ENCODE data around the gene SLC27A6.
"Not testable (repeated sequence)": the region's sequence is repeated elsewhere in the genome, so short reads cannot be mapped to it uniquely, and the experiment has no call there.

SLC27A6 gene

DNA sequence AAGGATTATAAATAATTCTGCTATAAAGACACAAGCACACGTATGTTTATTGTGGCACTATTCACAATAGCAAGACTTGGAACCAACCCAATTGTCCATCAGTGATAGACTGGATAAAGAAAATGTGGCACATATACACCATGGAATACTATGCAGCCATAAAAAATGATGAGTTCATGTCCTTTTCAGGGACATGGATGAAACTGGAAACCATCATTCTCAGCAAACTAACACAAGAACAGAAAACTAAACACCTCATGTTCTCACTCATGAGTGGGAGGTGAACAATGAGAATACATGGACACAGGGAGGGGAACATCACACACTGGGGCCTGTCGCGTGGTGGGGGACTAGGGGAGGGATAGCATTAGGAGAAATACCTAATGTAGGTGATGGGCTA is 71.0 kb downstream of the SLC27A6 start:
- not testable (repeated sequence) for H3K4me2 ChIP-seq (ENCODE audit: low read length, poor library complexity, severe bottlenecking); H3K4me1 ChIP-seq (ENCODE audit: control insufficient read depth, insufficient read depth, low read depth, low read length); H3K9ac ChIP-seq (ENCODE audit: low read length); H3K4me3 ChIP-seq (ENCODE audit: insufficient read depth in 1 of 2, low read depth in 1 of 2, low read length in 2 of 2); H2AK5ac ChIP-seq (ENCODE audit: low read length, severe bottlenecking); H3K4ac ChIP-seq (ENCODE audit: low read depth in 1 of 2, low read length in 2 of 2); H4K91ac ChIP-seq (ENCODE audit: low read length); H2BK15ac ChIP-seq (ENCODE audit: low read depth, poor library complexity, severe bottlenecking); H3K23ac ChIP-seq (ENCODE audit: low read length in 2 of 2); H2BK120ac ChIP-seq (ENCODE audit: low read depth, low read length); H3K27ac ChIP-seq (ENCODE audit: low read length, poor library complexity, severe bottlenecking); H4K8ac ChIP-seq (ENCODE audit: low read length); H2AFZ ChIP-seq (ENCODE audit: low read depth, low read length); H3K18ac ChIP-seq (ENCODE audit: low read depth in 1 of 2, low read length in 2 of 2); DNase-seq; H3K36me3 ChIP-seq (ENCODE audit: control insufficient read depth in 1 of 2, insufficient read depth in 2 of 2, low read depth in 1 of 2, low read length in 2 of 2); H3K9me3 ChIP-seq (ENCODE audit: control insufficient read depth, low read length); H3K14ac ChIP-seq (ENCODE audit: low read length in 2 of 2); H2BK12ac ChIP-seq (ENCODE audit: low read length in 2 of 2); H3K79me1 ChIP-seq (replicated peaks; ENCODE audit: low read length, poor library complexity, severe bottlenecking); H3K27me3 ChIP-seq (ENCODE audit: control insufficient read depth in 1 of 2, insufficient read depth in 1 of 2, low read length in 2 of 2); H2BK5ac ChIP-seq (ENCODE audit: low read depth, low read length, poor library complexity, severe bottlenecking)
- WGBS = 89% methylated on average over 2 of the region's 3 CpGs

DNA sequence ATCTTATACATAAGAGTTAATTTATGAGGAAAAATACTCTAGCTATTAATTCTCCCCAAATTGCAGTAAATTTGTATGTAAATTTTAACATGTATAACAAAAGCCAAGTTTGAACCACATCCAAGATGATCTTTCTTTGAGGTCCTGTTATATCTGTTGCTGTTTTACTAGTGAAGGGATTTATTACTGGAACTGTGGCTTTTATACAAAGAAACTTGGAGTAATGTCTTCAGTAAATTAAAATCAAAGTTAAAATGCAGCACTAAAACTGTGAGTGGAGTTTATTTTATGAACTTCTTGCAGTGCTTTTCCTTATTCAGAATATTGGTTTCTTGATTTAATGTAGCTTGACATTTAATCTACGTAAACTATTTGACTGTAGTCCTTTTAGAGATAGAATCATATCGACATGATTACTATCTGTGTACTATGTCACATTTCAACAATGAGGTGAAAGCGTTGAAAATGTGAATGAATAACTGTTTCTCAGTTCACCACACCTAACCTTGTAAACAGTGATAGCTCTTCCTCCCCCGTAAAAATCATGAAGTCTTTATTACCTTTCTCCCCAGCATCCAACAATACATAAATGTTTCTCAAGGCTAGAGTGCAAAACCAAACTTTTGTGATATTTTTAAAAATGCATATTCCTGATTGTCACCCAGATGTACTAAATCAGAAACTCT is 76.1 kb downstream of the SLC27A6 start:
- no peaks in the 10 kb centered on the region for H3K79me1 ChIP-seq (replicated peaks; ENCODE audit: low read length, poor library complexity, severe bottlenecking)
- no peaks in the 10 kb centered on the region for H3K4me1 ChIP-seq (ENCODE audit: control insufficient read depth, insufficient read depth, low read depth, low read length)
- no peak overlapping the region for H3K4me2 ChIP-seq (ENCODE audit: low read length, poor library complexity, severe bottlenecking)
- no peak overlapping the region for H2BK120ac ChIP-seq (ENCODE audit: low read depth, low read length)
- H3K4me3 ChIP-seq (ENCODE audit: insufficient read depth in 1 of 2, low read depth in 1 of 2, low read length in 2 of 2) = no peak overlapping the region
- no peak overlapping the region for H3K23ac ChIP-seq (ENCODE audit: low read length in 2 of 2)
- no peak overlapping the region for H3K9ac ChIP-seq (ENCODE audit: low read length)
- H2BK5ac ChIP-seq (ENCODE audit: low read depth, low read length, poor library complexity, severe bottlenecking) = no peak overlapping the region
- H3K27me3 ChIP-seq (ENCODE audit: control insufficient read depth in 1 of 2, insufficient read depth in 1 of 2, low read length in 2 of 2) = no peaks in the 10 kb centered on the region
- H4K8ac ChIP-seq (ENCODE audit: low read length) = no peak overlapping the region
- peaks cover 27% of the 10 kb centered on the region for H3K9me3 ChIP-seq (ENCODE audit: control insufficient read depth, low read length)
- no peak overlapping the region for H2BK12ac ChIP-seq (ENCODE audit: low read length in 2 of 2)
- H2AFZ ChIP-seq (ENCODE audit: low read depth, low read length) = no peak overlapping the region
- H2BK15ac ChIP-seq (ENCODE audit: low read depth, poor library complexity, severe bottlenecking) = no peak overlapping the region
- no peak overlapping the region for H4K91ac ChIP-seq (ENCODE audit: low read length)
- H2AK5ac ChIP-seq (ENCODE audit: low read length, severe bottlenecking) = no peak overlapping the region
- no peaks in the 10 kb centered on the region for H3K36me3 ChIP-seq (ENCODE audit: control insufficient read depth in 1 of 2, insufficient read depth in 2 of 2, low read depth in 1 of 2, low read length in 2 of 2)
- H3K27ac ChIP-seq (ENCODE audit: low read length, poor library complexity, severe bottlenecking) = no peak overlapping the region
- H3K18ac ChIP-seq (ENCODE audit: low read depth in 1 of 2, low read length in 2 of 2) = no peak overlapping the region
- DNase-seq = no peak
- H3K14ac ChIP-seq (ENCODE audit: low read length in 2 of 2) = no peak overlapping the region
- no peak overlapping the region for H3K4ac ChIP-seq (ENCODE audit: low read depth in 1 of 2, low read length in 2 of 2)
- 77% methylated on average over 2 of the region's 4 CpGs for WGBS

DNA sequence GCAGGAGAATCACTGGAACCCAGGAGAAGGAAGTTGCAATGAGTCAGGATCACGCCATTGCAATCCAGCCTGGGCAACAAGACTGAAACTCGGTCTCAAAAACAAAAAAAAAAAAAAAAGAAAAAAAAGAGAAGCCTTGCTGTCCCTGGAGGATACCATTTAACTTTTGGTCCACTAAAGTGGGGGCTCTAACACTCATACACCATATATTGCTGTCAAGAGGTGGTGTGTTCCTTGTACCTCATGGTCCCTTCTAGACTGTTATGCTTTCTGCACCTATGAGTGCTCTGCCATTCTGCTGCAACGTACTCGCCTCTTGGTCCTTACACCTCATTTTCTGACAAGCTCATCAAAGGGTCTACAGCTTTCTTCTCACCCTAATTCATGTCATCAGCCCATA is 77.0 kb downstream of the SLC27A6 start:
- H3K23ac ChIP-seq (ENCODE audit: low read length in 2 of 2) = no peak overlapping the region
- no peak overlapping the region for H3K14ac ChIP-seq (ENCODE audit: low read length in 2 of 2)
- H3K4me3 ChIP-seq (ENCODE audit: insufficient read depth in 1 of 2, low read depth in 1 of 2, low read length in 2 of 2) = no peak overlapping the region
- no peaks in the 10 kb centered on the region for H3K36me3 ChIP-seq (ENCODE audit: control insufficient read depth in 1 of 2, insufficient read depth in 2 of 2, low read depth in 1 of 2, low read length in 2 of 2)
- H2AK5ac ChIP-seq (ENCODE audit: low read length, severe bottlenecking) = no peak overlapping the region
- H2AFZ ChIP-seq (ENCODE audit: low read depth, low read length) = no peak overlapping the region
- 99% methylated on average over 2 of the region's 4 CpGs for WGBS
- DNase-seq = no peak
- H2BK15ac ChIP-seq (ENCODE audit: low read depth, poor library complexity, severe bottlenecking) = no peak overlapping the region
- H3K4me2 ChIP-seq (ENCODE audit: low read length, poor library complexity, severe bottlenecking) = no peak overlapping the region
- H2BK120ac ChIP-seq (ENCODE audit: low read depth, low read length) = no peak overlapping the region
- no peak overlapping the region for H4K8ac ChIP-seq (ENCODE audit: low read length)
- H3K27ac ChIP-seq (ENCODE audit: low read length, poor library complexity, severe bottlenecking) = no peak overlapping the region
- no peak overlapping the region for H3K9ac ChIP-seq (ENCODE audit: low read length)
- H2BK12ac ChIP-seq (ENCODE audit: low read length in 2 of 2) = no peak overlapping the region
- H2BK5ac ChIP-seq (ENCODE audit: low read depth, low read length, poor library complexity, severe bottlenecking) = no peak overlapping the region
- no peaks in the 10 kb centered on the region for H3K4me1 ChIP-seq (ENCODE audit: control insufficient read depth, insufficient read depth, low read depth, low read length)
- no peaks in the 10 kb centered on the region for H3K27me3 ChIP-seq (ENCODE audit: control insufficient read depth in 1 of 2, insufficient read depth in 1 of 2, low read length in 2 of 2)
- no peak overlapping the region for H3K18ac ChIP-seq (ENCODE audit: low read depth in 1 of 2, low read length in 2 of 2)
- H3K79me1 ChIP-seq (replicated peaks; ENCODE audit: low read length, poor library complexity, severe bottlenecking) = no peaks in the 10 kb centered on the region
- H3K4ac ChIP-seq (ENCODE audit: low read depth in 1 of 2, low read length in 2 of 2) = no peak overlapping the region
- H4K91ac ChIP-seq (ENCODE audit: low read length) = no peak overlapping the region
- H3K9me3 ChIP-seq (ENCODE audit: control insufficient read depth, low read length) = peaks cover 27% of the 10 kb centered on the region

DNA sequence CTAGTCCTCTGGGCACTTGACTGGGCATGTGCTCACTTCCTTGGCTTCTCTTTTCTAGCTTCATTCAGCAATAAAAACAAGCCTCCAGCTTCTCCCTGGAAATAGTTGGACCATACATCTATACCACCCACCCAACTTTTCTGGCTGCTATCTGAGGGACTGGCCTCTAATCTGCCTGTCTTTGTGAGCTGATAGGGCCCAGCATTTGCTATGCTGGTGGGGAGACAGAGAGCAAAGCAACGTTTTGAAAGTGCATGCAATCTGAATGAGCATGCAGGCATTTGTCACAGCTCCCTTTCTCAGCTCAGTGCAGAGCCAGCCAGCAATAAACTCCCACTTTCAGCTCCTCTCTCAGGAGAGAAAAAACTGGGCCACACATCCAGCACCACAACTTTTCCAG is 78.6 kb downstream of the SLC27A6 start:
- Histone ChIP-seq H3K79me1 (replicated peaks; ENCODE audit: low read length, poor library complexity, severe bottlenecking) (no peaks in the 10 kb centered on the region), H3K9ac (ENCODE audit: low read length) (no peak overlapping the region), H3K18ac (ENCODE audit: low read depth in 1 of 2, low read length in 2 of 2) (no peak overlapping the region), H3K4me1 (ENCODE audit: control insufficient read depth, insufficient read depth, low read depth, low read length) (no peaks in the 10 kb centered on the region), H3K27ac (ENCODE audit: low read length, poor library complexity, severe bottlenecking) (no peak overlapping the region), H3K14ac (ENCODE audit: low read length in 2 of 2) (no peak overlapping the region), H2BK12ac (ENCODE audit: low read length in 2 of 2) (no peak overlapping the region), H3K9me3 (ENCODE audit: control insufficient read depth, low read length) (peaks cover 27% of the 10 kb centered on the region), H2AFZ (ENCODE audit: low read depth, low read length) (no peak overlapping the region), H2AK5ac (ENCODE audit: low read length, severe bottlenecking) (no peak overlapping the region), H4K91ac (ENCODE audit: low read length) (no peak overlapping the region), H3K4me2 (ENCODE audit: low read length, poor library complexity, severe bottlenecking) (no peak overlapping the region), H3K4ac (ENCODE audit: low read depth in 1 of 2, low read length in 2 of 2) (no peak overlapping the region), H2BK5ac (ENCODE audit: low read depth, low read length, poor library complexity, severe bottlenecking) (no peak overlapping the region), H2BK120ac (ENCODE audit: low read depth, low read length) (no peak overlapping the region), H3K36me3 (ENCODE audit: control insufficient read depth in 1 of 2, insufficient read depth in 2 of 2, low read depth in 1 of 2, low read length in 2 of 2) (no peaks in the 10 kb centered on the region), H3K23ac (ENCODE audit: low read length in 2 of 2) (no peak overlapping the region), H4K8ac (ENCODE audit: low read length) (no peak overlapping the region), H2BK15ac (ENCODE audit: low read depth, poor library complexity, severe bottlenecking) (no peak overlapping the region), H3K27me3 (ENCODE audit: control insufficient read depth in 1 of 2, insufficient read depth in 1 of 2, low read length in 2 of 2) (no peaks in the 10 kb centered on the region), H3K4me3 (ENCODE audit: insufficient read depth in 1 of 2, low read depth in 1 of 2, low read length in 2 of 2) (no peak overlapping the region)
- DNase-seq = no peak
- 13% methylated on average over 1 of the region's 1 CpG for WGBS
